ENCODE data around the gene CARF.

The CARF gene

DNA sequence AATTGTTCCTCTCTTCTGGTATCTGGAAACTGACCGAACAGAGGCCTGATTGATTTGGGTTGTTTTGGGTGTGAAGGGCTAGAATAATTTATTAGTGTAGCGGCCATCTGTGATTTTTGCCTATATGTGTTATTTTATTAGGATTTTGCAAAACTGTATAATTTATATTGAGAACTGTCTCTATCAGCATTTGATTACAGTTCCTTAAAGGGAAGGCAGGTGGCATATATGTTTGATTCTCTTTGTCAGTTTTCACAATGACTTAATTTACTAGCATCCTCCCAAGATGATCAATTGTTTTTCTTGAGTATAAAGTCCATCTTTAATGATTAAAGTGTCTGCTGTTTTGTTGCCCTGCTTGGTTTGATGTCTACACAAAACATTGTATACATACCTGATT is 107.1 kb downstream of the CARF start:
- Histone ChIP-seq H3K9me3 (ENCODE audit: control insufficient read depth, low read length) (no peaks in the 10 kb centered on the region), H3K36me3 (ENCODE audit: control insufficient read depth, insufficient read depth, low read length) (peaks cover 2% of the 10 kb centered on the region), H3K4me1 (ENCODE audit: control insufficient read depth, insufficient read depth, low read length, poor library complexity, severe bottlenecking) (peaks cover 8% of the 10 kb centered on the region), H3K27ac (ENCODE audit: low read depth, low read length, severe bottlenecking) (no peak overlapping the region), H3K4me3 (ENCODE audit: extremely low read depth, insufficient read depth, low read length, poor library complexity, severe bottlenecking) (no peak overlapping the region)
- WGBS, 2 experiments (ENCODE audit: insufficient coverage in 2 of 2), result 100% methylated on average over 1 of the region's 2 CpGs; no CpG with 5 or more reads in 1 of the 2 experiments

DNA sequence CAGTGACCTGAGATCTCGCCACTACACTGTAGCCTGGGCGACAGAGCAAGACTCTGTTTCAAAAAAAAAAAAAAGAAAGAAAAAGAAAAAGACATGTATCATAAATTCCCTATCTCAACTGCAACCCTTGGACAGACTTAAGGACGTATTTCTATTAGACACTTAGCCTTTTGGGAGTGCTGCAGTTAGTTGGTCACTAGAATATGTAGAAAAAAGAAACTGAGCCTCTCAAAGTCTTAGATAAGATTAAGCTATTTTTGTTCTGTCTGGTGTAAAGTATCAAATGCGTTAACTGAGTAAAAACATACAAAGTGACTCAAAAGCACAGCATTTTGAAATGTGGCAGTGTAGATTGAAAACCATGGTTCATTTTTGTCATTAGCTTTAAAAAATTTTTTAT is 109.9 kb downstream of the CARF start:
- Histone ChIP-seq H3K36me3 (ENCODE audit: control insufficient read depth, insufficient read depth, low read length) (no peaks in the 10 kb centered on the region), H3K4me3 (ENCODE audit: extremely low read depth, insufficient read depth, low read length, poor library complexity, severe bottlenecking) (no peak overlapping the region), H3K27ac (ENCODE audit: low read depth, low read length, severe bottlenecking) (no peak overlapping the region), H3K4me1 (ENCODE audit: control insufficient read depth, insufficient read depth, low read length, poor library complexity, severe bottlenecking) (peaks cover under 1% of the 10 kb centered on the region), H3K9me3 (ENCODE audit: control insufficient read depth, low read length) (no peaks in the 10 kb centered on the region)
- 90 to 100% methylated on average over 1 to 2 of the region's 4 CpGs for WGBS, 2 experiments (ENCODE audit: insufficient coverage in 2 of 2)

DNA sequence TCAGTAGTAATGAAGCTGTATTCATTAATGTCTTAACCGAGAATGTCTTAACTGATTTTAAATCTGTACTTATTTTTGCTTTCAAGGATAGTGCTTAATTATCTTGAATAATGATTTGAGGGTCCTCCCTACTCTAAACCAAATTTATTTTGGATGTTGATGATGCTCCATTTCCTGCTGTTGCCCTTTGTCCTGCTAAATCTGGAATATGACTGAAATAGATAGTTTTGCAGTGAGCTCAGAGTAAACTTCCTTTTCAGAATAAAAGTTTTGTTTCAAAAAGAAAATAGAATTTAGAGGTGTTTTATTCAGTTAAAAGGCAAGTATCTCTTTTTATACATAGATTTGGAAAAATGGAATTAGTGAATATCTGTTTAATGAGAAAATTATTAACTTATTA is 110.7 kb downstream of the CARF start:
- Histone ChIP-seq H3K27ac (ENCODE audit: low read depth, low read length, severe bottlenecking) (no peak overlapping the region), H3K4me3 (ENCODE audit: extremely low read depth, insufficient read depth, low read length, poor library complexity, severe bottlenecking) (no peak overlapping the region)
- WGBS, 2 experiments (ENCODE audit: insufficient coverage in 2 of 2), result no CpG with 5 or more reads among the region's 1 CpG

DNA sequence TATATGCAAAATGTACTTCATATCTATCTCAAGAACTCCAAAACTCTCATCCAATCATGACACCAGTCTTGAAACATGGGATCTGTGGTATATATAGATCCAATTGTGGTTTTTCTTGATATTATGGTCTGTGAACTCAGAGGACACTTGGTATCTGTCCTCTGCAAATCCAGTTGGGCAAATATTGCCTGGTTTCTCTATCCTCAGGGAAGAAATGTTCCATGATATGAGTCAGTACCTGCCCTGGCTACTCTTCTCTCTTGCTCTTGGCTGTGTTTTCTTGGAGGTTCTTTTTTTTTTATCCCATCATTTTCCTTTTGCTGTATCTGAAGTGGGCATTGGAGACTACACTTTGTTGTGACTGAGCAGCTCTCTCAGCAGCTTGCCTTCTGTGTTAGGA is 113.5 kb downstream of the CARF start:
- Histone ChIP-seq H3K27ac (ENCODE audit: low read depth, low read length, severe bottlenecking) (no peak overlapping the region), H3K36me3 (ENCODE audit: control insufficient read depth, insufficient read depth, low read length) (no peaks in the 10 kb centered on the region), H3K4me1 (ENCODE audit: control insufficient read depth, insufficient read depth, low read length, poor library complexity, severe bottlenecking) (no peaks in the 10 kb centered on the region), H3K9me3 (ENCODE audit: control insufficient read depth, low read length) (no peaks in the 10 kb centered on the region), H3K4me3 (ENCODE audit: extremely low read depth, insufficient read depth, low read length, poor library complexity, severe bottlenecking) (no peak overlapping the region)

More for the DNA sequence above, 110.7 kb downstream of the CARF start:
- H3K4me1 ChIP-seq (ENCODE audit: control insufficient read depth, insufficient read depth, low read length, poor library complexity, severe bottlenecking), result no peaks in the 10 kb centered on the region
- no peaks in the 10 kb centered on the region for H3K36me3 ChIP-seq (ENCODE audit: control insufficient read depth, insufficient read depth, low read length)
- H3K9me3 ChIP-seq (ENCODE audit: control insufficient read depth, low read length), result no peaks in the 10 kb centered on the region

DNA sequence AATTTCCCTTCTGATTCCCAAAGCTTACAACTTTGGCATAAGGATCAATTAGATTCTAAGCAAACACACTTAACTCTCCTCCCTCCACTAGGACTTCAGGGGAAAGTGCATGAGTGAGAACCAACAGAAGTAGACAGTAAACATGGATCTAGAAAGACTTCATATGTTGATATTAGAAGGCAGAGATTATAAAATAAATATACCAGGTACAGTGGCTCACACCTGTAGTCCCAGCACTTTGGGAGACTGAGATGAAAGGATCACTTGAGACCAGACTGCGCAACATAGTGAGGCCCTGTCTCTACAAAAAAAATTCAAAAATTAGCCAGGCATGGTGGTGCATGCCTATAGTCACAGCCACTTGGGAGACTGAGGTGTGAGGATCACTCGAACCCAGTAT is 118.5 kb downstream of the CARF start:
- Histone ChIP-seq H3K4me3 (ENCODE audit: extremely low read depth, insufficient read depth, low read length, poor library complexity, severe bottlenecking) (no peak overlapping the region), H3K27ac (ENCODE audit: low read depth, low read length, severe bottlenecking) (no peak overlapping the region), H3K36me3 (ENCODE audit: control insufficient read depth, insufficient read depth, low read length) (no peaks in the 10 kb centered on the region), H3K4me1 (ENCODE audit: control insufficient read depth, insufficient read depth, low read length, poor library complexity, severe bottlenecking) (no peaks in the 10 kb centered on the region), H3K9me3 (ENCODE audit: control insufficient read depth, low read length) (no peaks in the 10 kb centered on the region)
- WGBS, 2 experiments (ENCODE audit: insufficient coverage in 2 of 2), result 90 to 100% methylated on average over 2 of the region's 2 CpGs

DNA sequence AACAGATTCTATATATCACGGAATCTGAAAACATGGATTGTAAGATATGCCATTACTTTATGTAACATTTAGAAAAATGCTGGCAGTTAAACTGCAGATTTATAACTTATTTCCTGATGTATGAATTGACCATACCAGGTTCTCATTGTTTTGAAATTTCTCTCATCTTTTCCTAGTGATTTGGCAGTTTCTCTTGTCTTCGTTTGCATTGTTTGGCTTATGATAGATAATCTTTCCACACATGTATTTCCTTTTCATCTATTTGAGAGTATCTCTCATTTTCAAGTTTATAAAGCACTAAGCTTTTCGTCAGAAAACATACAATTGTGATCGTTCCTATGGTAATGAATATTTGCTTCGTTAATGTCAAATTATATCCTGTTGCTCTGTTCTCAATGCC is 118.9 kb downstream of the CARF start:
- Histone ChIP-seq H3K36me3 (ENCODE audit: control insufficient read depth, insufficient read depth, low read length) (no peaks in the 10 kb centered on the region), H3K4me1 (ENCODE audit: control insufficient read depth, insufficient read depth, low read length, poor library complexity, severe bottlenecking) (no peaks in the 10 kb centered on the region), H3K4me3 (ENCODE audit: extremely low read depth, insufficient read depth, low read length, poor library complexity, severe bottlenecking) (no peak overlapping the region), H3K27ac (ENCODE audit: low read depth, low read length, severe bottlenecking) (no peak overlapping the region), H3K9me3 (ENCODE audit: control insufficient read depth, low read length) (no peaks in the 10 kb centered on the region)
- WGBS, 2 experiments (ENCODE audit: insufficient coverage in 2 of 2), result no CpG with 5 or more reads among the region's 5 CpGs

DNA sequence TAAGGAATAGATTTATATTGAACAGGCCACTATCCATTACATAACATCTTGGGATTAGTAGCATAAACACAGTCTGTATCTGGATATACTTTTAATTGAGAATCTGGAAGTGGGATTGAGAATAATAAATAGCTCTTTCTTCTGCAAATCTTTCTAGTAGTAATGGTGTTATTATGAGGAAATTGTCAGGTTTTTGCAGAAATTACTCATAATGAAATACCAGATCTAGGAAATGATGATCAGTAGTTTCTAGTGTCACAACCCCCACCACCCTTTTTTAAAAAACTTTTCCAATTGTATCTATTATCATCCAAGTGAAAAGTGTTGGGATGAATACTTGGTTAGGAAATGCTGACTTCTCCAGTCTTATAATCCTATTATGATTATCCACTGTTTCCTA is 121.3 kb downstream of the CARF start:
- H3K9me3 ChIP-seq (ENCODE audit: control insufficient read depth, low read length), result no peaks in the 10 kb centered on the region
- no peak overlapping the region for H3K27ac ChIP-seq (ENCODE audit: low read depth, low read length, severe bottlenecking)
- no peak overlapping the region for H3K4me3 ChIP-seq (ENCODE audit: extremely low read depth, insufficient read depth, low read length, poor library complexity, severe bottlenecking)
- no peaks in the 10 kb centered on the region for H3K36me3 ChIP-seq (ENCODE audit: control insufficient read depth, insufficient read depth, low read length)
- H3K4me1 ChIP-seq (ENCODE audit: control insufficient read depth, insufficient read depth, low read length, poor library complexity, severe bottlenecking), result no peaks in the 10 kb centered on the region

DNA sequence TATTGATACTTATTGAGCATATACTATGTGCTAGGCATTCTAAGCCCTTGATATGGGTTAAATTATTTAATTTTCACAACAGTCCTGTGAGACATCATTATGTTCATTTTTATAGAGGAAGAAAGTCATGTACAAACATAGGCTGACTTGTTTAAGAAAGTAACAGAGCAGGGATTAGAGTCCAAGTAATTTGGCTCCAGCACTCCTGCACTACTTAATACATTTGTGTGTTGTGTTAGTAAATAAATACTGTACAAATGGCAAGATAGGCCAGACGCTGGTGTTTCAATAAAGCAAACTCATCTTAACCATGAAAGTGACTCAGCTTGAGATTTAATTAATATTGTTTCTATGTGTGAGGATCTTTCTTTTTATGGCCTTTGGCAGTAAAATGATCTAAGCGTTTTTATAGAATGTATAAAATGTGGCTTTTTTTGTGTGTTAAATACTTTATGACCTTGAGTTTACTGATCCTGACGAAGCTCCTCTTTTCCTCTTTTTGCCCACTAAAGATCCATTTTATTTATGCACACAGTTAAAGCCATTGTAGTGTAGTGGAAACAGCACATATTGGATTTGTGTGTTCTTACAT is 123.9 kb downstream of the CARF start:
- no peak overlapping the region for H3K4me3 ChIP-seq (ENCODE audit: extremely low read depth, insufficient read depth, low read length, poor library complexity, severe bottlenecking)
- no peaks in the 10 kb centered on the region for H3K9me3 ChIP-seq (ENCODE audit: control insufficient read depth, low read length)
- H3K36me3 ChIP-seq (ENCODE audit: control insufficient read depth, insufficient read depth, low read length), result no peaks in the 10 kb centered on the region
- no peak overlapping the region for H3K27ac ChIP-seq (ENCODE audit: low read depth, low read length, severe bottlenecking)
- WGBS, 2 experiments (ENCODE audit: insufficient coverage in 2 of 2), result no CpG with 5 or more reads among the region's 3 CpGs
- H3K4me1 ChIP-seq (ENCODE audit: control insufficient read depth, insufficient read depth, low read length, poor library complexity, severe bottlenecking), result no peaks in the 10 kb centered on the region
